T-cell (primary cell): ENCODE measurements around the gene ACMSD. TPM values are rescaled to one million over a fixed set of nuclear protein-coding genes. Genes with fewer than 3 reads are reported as not detected.

Experiments
- ATAC-seq, 4 experiments: fragments of 200-7000 bp in 3 of 4; fragments of 150-1000 bp in 1 of 4; cut with Tn5 transposase; replicated peaks in 1 of 4; 1 replicate in 3 of 4; 2 replicates in 1 of 4; pipeline ENCODE4 v1.10.0; 2021; ENCODE audit warnings: moderate library complexity in 3 of 4, mild to moderate bottlenecking in 2 of 4, moderate number of reproducible peaks in 1 of 4
- CTCF ChIA-PET, 2 donors: fragments of 300-600 bp; sonication (Branson Sonifier 250); formaldehyde crosslinking; loops; one replicate each; lab custom pipeline; 2022; ENCODE audit warnings: antibody characterized with exemption in 2 of 2; lab: Charles Lee
- POLR2A ChIA-PET, 2 donors: fragments of 300-600 bp; sonication (Branson Sonifier 250); formaldehyde crosslinking; loops; one replicate each; lab custom pipeline; 2022; ENCODE audit warnings: antibody characterized with exemption in 2 of 2; lab: Charles Lee
- DNase-seq, 35 experiments: peaks; one replicate each; pipeline versions ENCODE4 v3.0.0 to v3.0.0-alpha.2; 2013 to 2023
- H3K27ac ChIP-seq: one replicate; pipeline ENCODE4 v1.5.1; 2013; ENCODE audit warnings: low read length
- H3K27me3 ChIP-seq, 2 experiments: replicated peaks in 1 of 2; 1 replicate in 1 of 2; 2 replicates in 1 of 2; pipeline versions ENCODE4 v1.6.1 to v1.7.0; 2013; ENCODE audit warnings: low read length in 1 of 2, mixed read lengths in 1 of 2; ENCODE audit not compliant: control insufficient read depth in 2 of 2, insufficient read depth in 2 of 2; ENCODE audit errors: extremely low read depth in 1 of 2
- H3K36me3 ChIP-seq, 2 donors: 1 replicate in 1 of 2; 2 replicates in 1 of 2; pipeline versions ENCODE4 v1.6.1 to v1.7.0; 2013; ENCODE audit warnings: low read length in 1 of 2; ENCODE audit not compliant: control insufficient read depth in 2 of 2, insufficient read depth in 1 of 2; ENCODE audit errors: extremely low read depth in 1 of 2
- H3K4me1 ChIP-seq, 2 experiments: 1 replicate in 1 of 2; 2 replicates in 1 of 2; pipeline versions ENCODE4 v1.6.1 to v1.7.0; 2013; ENCODE audit warnings: low read length in 2 of 2, mixed read lengths in 1 of 2; ENCODE audit not compliant: insufficient read depth in 2 of 2, control insufficient read depth in 1 of 2; ENCODE audit errors: extremely low read depth in 1 of 2
- H3K4me3 ChIP-seq, 2 donors: 1 replicate in 1 of 2; 2 replicates in 1 of 2; pipeline versions ENCODE4 v1.5.1 to v1.7.0; 2013; ENCODE audit warnings: mild to moderate bottlenecking in 2 of 2, low read length in 1 of 2, moderate library complexity in 1 of 2; ENCODE audit not compliant: control insufficient read depth in 1 of 2; ENCODE audit errors: extremely low read depth in 1 of 2
- H3K9me3 ChIP-seq: 2 replicates; pipeline ENCODE4 v1.7.0; 2013
- H3K27ac Mint-ChIP-seq, 2 donors: one replicate each; pipeline ENCODE4 v1.8.0; 2020 to 2021; ENCODE audit warnings: mild to moderate bottlenecking in 2 of 2, mixed read lengths in 2 of 2
- H3K27me3 Mint-ChIP-seq, 2 donors: one replicate each; pipeline ENCODE4 v1.8.0; 2021 to 2022; ENCODE audit warnings: mixed read lengths in 2 of 2
- H3K36me3 Mint-ChIP-seq: one replicate; pipeline ENCODE4 v1.8.0; 2021; ENCODE audit warnings: mixed read lengths
- H3K4me1 Mint-ChIP-seq, 3 donors: one replicate each; pipeline ENCODE4 v1.8.0; 2020 to 2022; ENCODE audit warnings: mixed read lengths in 3 of 3, mild to moderate bottlenecking in 1 of 3
- H3K4me3 Mint-ChIP-seq, 3 donors: one replicate each; pipeline ENCODE4 v1.8.0; 2020 to 2022; ENCODE audit warnings: mild to moderate bottlenecking in 3 of 3, mixed read lengths in 3 of 3, moderate library complexity in 3 of 3
- H3K9me3 Mint-ChIP-seq, 3 donors: one replicate each; pipeline ENCODE4 v1.8.0; 2020 to 2022; ENCODE audit warnings: mixed read lengths in 3 of 3
- WGBS: methylation state at CpG from one replicate; pipeline ENCODE4 v1.1.5; 2013; ENCODE audit warnings: missing lambda C conversion rate; ENCODE audit not compliant: insufficient coverage; 5-methylcytosine and 5-hydroxymethylcytosine counted together
- total RNA-seq, 35 experiments: library from RNA in 6 of 35; stranded (reverse) in 6 of 35; fragments of 120-200 nt in 1 of 35; gene quantifications; one replicate each; pipeline versions ENCODE4 v1.2.1 to v1.2.4 and lab custom pipeline; 2013 to 2026

ACMSD gene
- total RNA-seq, 5 donors from 2014 or later (not counting 1 experiment from before 2014, with no cell fraction given) = 0.20 TPM; not detected in 4

DNA sequence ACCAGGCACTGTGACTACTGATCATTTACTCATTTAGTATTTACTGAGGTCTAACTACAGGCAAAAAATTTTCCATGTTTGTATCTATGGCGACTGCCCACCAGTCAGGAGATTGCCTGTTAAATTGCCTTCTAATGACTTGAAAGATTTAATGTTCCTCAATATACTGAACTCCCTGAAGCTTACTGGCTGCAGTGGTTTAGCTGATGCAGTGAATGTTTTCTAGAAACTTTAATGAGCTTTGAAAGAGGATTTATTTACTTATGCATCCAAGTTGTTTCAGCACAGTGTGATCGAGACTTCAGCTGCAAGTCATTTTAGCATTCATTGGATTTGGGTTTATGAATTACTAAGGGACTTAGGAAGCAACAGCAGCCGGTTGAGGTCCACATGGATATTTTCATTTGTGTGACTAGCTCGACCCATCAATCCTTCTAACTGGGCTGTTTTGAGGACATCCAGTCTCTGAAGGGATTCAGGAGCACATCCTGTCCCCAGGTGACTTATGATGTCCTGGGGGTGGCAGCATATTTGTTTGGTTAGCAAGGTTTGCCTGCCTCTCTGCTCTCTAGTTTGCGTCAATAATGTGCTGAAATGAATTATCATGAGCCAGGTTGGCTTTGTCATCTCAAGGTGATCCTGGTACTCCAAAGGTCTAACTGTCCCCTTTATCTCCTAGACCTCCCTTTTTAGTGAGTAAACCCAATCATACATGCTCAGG, 26.8 kb downstream of the ACMSD start:
- Mint-ChIP-seq H3K4me3 (no peak overlapping the region), H3K36me3 (peaks cover 10% of the 10 kb centered on the region), H3K27ac (no peak overlapping the region), H3K4me1 (peaks cover 0 to 4% (median 0%) of the 10 kb centered on the region in 3 donors), H3K27me3 (peaks cover 0 to 2% of the 10 kb centered on the region in 2 donors), H3K9me3 (no peaks in the 10 kb centered on the region)
- H3K36me3 ChIP-seq = no peaks in the 10 kb centered on the region
- ATAC-seq (no peak), DNase-seq (no peak)
- WGBS = 96% methylated on average over 4 of the region's 5 CpGs
- H3K4me1 ChIP-seq = no peaks in the 10 kb centered on the region
- no peaks in the 10 kb centered on the region for H3K9me3 ChIP-seq
- H3K27ac ChIP-seq = no peak overlapping the region
- no peaks in the 10 kb centered on the region for H3K27me3 ChIP-seq
- ChIA-PET CTCF (no interaction called here), POLR2A (no interaction called here)
- H3K4me3 ChIP-seq = no peak overlapping the region

DNA sequence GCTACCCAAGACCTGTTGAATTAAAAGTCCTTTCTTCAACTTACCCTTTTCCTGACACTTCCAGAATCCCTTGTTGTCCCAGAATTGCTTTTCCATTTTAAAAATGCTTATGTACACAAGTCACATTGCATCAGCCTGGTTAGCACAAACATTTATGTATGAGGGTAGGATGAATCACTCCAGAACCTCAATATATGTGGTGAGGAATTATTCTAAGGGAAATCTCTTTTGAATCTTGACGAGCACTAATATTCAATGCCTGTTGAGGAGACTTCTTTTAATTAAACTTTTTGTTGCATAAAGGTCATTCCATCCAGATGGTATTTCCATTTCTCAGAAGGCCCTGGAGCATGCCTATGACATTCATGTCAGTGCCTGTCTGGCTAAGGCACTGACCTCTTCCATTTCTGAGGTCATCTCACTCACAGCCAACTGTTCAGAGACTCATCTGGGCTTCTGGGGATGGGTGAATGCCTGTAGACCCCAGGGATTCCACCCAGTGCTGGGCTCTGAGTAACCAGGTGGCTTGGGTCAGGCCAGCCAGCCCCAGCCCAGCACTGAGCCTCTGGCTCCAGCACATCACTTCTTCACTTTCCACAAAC, 28.2 kb downstream of the ACMSD start:
- Mint-ChIP-seq H3K4me3 (no peak overlapping the region), H3K27ac (no peak overlapping the region), H3K9me3 (peaks cover 0 to 4% (median 0%) of the 10 kb centered on the region in 3 donors), H3K4me1 (peaks cover 0 to 4% (median 0%) of the 10 kb centered on the region in 3 donors), H3K27me3 (no peaks in the 10 kb centered on the region), H3K36me3 (peaks cover 15% of the 10 kb centered on the region)
- Histone ChIP-seq H3K27ac (no peak overlapping the region), H3K4me1 (no peaks in the 10 kb centered on the region), H3K27me3 (no peaks in the 10 kb centered on the region), H3K36me3 (no peaks in the 10 kb centered on the region), H3K4me3 (no peak overlapping the region), H3K9me3 (no peaks in the 10 kb centered on the region)
- CTCF ChIA-PET = no interaction called here
- ATAC-seq = no peak
- DNase-seq = no peak
- no CpG with 5 or more reads among the region's 1 CpG for WGBS
- POLR2A ChIA-PET = no interaction called here

DNA sequence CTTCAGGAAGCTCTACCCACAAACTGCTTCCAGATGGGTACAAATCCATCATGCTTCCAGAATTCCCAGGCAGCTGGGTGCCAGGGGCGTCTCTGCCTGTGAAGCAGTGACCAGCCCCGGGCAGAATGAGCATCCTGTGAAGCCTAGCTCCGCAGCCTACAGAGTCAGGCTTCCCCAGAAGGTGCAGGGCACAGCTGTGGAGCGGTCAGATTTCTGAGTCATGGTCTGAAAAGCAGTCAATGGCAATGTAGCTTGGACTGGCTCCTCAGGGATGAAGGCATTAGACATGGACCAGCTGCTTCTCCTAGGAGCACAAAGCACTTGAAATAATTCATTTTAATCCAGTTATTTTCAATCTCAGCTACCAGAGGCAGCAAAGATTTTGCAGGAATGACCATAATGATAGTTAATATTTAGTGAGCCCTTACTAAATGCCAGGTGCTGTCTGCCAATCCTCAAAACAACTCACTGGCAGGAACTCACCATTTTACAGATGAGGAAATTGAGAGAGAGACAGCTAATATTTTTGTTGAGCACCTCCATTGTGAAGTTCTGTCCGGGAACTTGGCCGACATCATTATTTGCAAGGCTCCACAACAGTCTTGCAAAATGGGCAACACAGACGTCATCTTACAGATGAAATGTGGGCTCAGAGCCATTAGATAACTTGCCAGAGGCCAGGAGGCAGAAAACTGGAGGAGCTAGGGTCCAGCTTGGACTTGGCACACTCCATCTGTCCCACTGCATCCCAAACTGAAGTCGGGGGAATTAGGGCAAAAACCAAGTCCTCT, 31.7 kb downstream of the ACMSD start:
- DNase-seq = no peak
- Mint-ChIP-seq H3K9me3 (peaks cover 0 to 4% (median 4%) of the 10 kb centered on the region in 3 donors), H3K4me1 (no peaks in the 10 kb centered on the region), H3K27ac (no peak overlapping the region), H3K4me3 (no peak overlapping the region), H3K27me3 (no peaks in the 10 kb centered on the region), H3K36me3 (peaks cover 19% of the 10 kb centered on the region)
- H3K9me3 ChIP-seq = no peaks in the 10 kb centered on the region
- H3K4me1 ChIP-seq = no peaks in the 10 kb centered on the region
- no peak for ATAC-seq
- H3K27ac ChIP-seq = no peak overlapping the region
- no peak overlapping the region for H3K4me3 ChIP-seq
- no peaks in the 10 kb centered on the region for H3K36me3 ChIP-seq
- ChIA-PET POLR2A (no interaction called here), CTCF (no interaction called here)
- 82% methylated on average over 8 of the region's 8 CpGs for WGBS
- H3K27me3 ChIP-seq = no peaks in the 10 kb centered on the region

DNA sequence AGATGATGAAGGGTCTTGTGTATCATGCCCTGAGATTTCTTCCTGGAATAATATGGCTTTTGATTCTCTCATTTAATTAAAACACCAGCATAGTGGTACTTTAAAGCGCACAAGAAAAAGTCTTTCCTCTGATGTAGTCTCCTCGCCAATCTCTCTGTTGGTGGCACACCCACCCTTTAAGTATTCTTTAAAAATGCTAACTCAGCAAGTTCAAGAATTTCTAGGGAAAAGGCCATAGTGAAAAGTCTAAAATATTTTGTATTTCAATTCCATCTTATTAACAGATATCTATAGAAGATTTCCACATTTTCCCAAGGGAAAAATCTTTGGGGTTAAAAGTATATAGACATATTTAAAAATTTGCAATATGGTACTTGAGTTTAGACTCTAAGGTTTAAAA, 34.7 kb downstream of the ACMSD start:
- POLR2A ChIA-PET = no interaction called here

GRCh38 chr2:134875309-134875708, 36.9 kb downstream of the ACMSD start:
- no CpG with 5 or more reads among the region's 1 CpG for WGBS
- Mint-ChIP-seq H3K4me1 (no peaks in the 10 kb centered on the region), H3K9me3 (peaks cover 4 to 30% (median 14%) of the 10 kb centered on the region in 3 donors), H3K36me3 (peaks cover 32% of the 10 kb centered on the region), H3K4me3 (no peak overlapping the region), H3K27me3 (no peaks in the 10 kb centered on the region), H3K27ac (no peak overlapping the region)
- Histone ChIP-seq H3K27ac (no peak overlapping the region), H3K9me3 (no peaks in the 10 kb centered on the region), H3K36me3 (no peaks in the 10 kb centered on the region), H3K4me3 (no peak overlapping the region), H3K4me1 (no peaks in the 10 kb centered on the region), H3K27me3 (no peaks in the 10 kb centered on the region)
- DNase-seq = no peak
- no peak for ATAC-seq
- ChIA-PET CTCF (interaction anchor here (0.6 to 0.7 kb wide), 2 partner anchors 12 to 53 kb away, joined by 3 to 5 read pairs; no protein-coding TSS in a partner anchor), POLR2A (interaction anchor here in 1 of 2 donors (0.7 kb wide), 1 partner anchor 111 kb away, joined by 6 read pairs; no protein-coding TSS in a partner anchor)

More for the DNA sequence above, 34.7 kb downstream of the ACMSD start:
- peaks cover 26% of the 10 kb centered on the region for H3K36me3 Mint-ChIP-seq
- no peaks in the 10 kb centered on the region for H3K36me3 ChIP-seq
- no peaks in the 10 kb centered on the region for H3K4me1 Mint-ChIP-seq
- no peak overlapping the region for H3K27ac ChIP-seq
- H3K9me3 ChIP-seq = no peaks in the 10 kb centered on the region
- peaks cover 4 to 14% (median 8%) of the 10 kb centered on the region in 3 donors for H3K9me3 Mint-ChIP-seq
- CTCF ChIA-PET = no interaction called here
- no peak for ATAC-seq
- H3K4me3 Mint-ChIP-seq = no peak overlapping the region
- H3K4me3 ChIP-seq = no peak overlapping the region
- WGBS = no CpG with 5 or more reads among the region's 2 CpGs
- no peaks in the 10 kb centered on the region for H3K27me3 Mint-ChIP-seq
- DNase-seq = no peak
- no peaks in the 10 kb centered on the region for H3K4me1 ChIP-seq
- no peaks in the 10 kb centered on the region for H3K27me3 ChIP-seq
- no peak overlapping the region for H3K27ac Mint-ChIP-seq

DNA sequence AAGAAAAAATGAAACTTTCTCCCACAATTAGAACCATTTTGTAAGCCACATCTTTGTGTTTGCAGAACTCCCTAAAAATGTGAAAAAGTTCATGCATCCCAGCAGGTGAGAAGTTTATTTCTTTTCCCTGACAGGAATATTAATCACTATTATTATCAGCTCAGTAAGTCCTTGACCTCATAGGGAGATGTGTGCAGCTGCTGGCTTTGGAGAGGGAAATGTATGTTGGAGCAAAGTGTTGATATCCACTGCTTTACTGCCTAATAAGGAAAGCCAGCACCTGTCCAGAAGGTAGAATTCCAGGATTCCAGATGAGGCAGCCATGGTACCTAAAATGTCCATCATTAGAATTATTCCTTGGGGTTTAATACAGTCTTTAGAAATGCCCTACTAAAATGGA, 44.4 kb downstream of the ACMSD start:
- no peaks in the 10 kb centered on the region for H3K4me1 Mint-ChIP-seq
- no peak overlapping the region for H3K4me3 Mint-ChIP-seq
- Histone ChIP-seq H3K27me3 (no peaks in the 10 kb centered on the region), H3K4me3 (no peak overlapping the region), H3K4me1 (no peaks in the 10 kb centered on the region), H3K9me3 (no peaks in the 10 kb centered on the region), H3K27ac (no peak overlapping the region), H3K36me3 (no peaks in the 10 kb centered on the region)
- DNase-seq (no peak), ATAC-seq (no peak)
- H3K27me3 Mint-ChIP-seq = no peaks in the 10 kb centered on the region
- H3K27ac Mint-ChIP-seq = no peak overlapping the region
- peaks cover 30% of the 10 kb centered on the region for H3K36me3 Mint-ChIP-seq
- peaks cover 0 to 23% (median 9%) of the 10 kb centered on the region in 3 donors for H3K9me3 Mint-ChIP-seq
- CTCF ChIA-PET = interaction anchor here in 1 of 2 donors (1.1 kb wide), 1 partner anchor 15 kb away, joined by 3 read pairs; no protein-coding TSS in a partner anchor
- POLR2A ChIA-PET = no interaction called here
